ENCODE measurements around the gene YWHAB.

YWHAB gene

GRCh38 chr20:44838521-44838920 lies 47.0 kb upstream of the YWHAB start:
- no peaks in the 10 kb centered on the region for H4K20me1 ChIP-seq (ENCODE audit: insufficient read depth, low read length)
- TF ChIP-seq EZH2 (IDR thresholded peaks at IDR 0.05; ENCODE audit: borderline replicate concordance, low read length), result no peak
- TF ChIP-seq CTCF (IDR thresholded peaks at IDR 0.05; ENCODE audit: low read length), result no peak
- H2AFZ ChIP-seq (ENCODE audit: low read length), result no peak overlapping the region
- H3K4me3 ChIP-seq (ENCODE audit: low read depth, low read length, poor library complexity, severe bottlenecking), result no peak overlapping the region
- H3K4me1 ChIP-seq (ENCODE audit: insufficient read depth, low read length, severe bottlenecking), result no peaks in the 10 kb centered on the region
- no peak overlapping the region for H3K4me2 ChIP-seq (ENCODE audit: low read length)
- H3K79me2 ChIP-seq (ENCODE audit: insufficient read depth, low read length), result no peaks in the 10 kb centered on the region
- H3K9me2 ChIP-seq (ENCODE audit: low read depth, low read length), result no peaks in the 10 kb centered on the region
- H3K9ac ChIP-seq (ENCODE audit: low read length), result no peak overlapping the region
- peaks cover 11% of the 10 kb centered on the region; the same call in 1 of the 2 replicates for H3K27me3 ChIP-seq (ENCODE audit: insufficient read depth, low read length)
- no peak overlapping the region for H3K27ac ChIP-seq (ENCODE audit: low read depth, low read length, poor library complexity, severe bottlenecking)
- H3K36me3 ChIP-seq (ENCODE audit: insufficient read depth, low read length), result no peaks in the 10 kb centered on the region
- no peaks in the 10 kb centered on the region for H3F3A ChIP-seq (ENCODE audit: insufficient read depth, low read length)
- no peaks in the 10 kb centered on the region for H3K9me3 ChIP-seq (ENCODE audit: low read length)

- Histone ChIP-seq H2AFZ (ENCODE audit: low read length) (no peak overlapping the region), H3K4me1 (ENCODE audit: insufficient read depth, low read length, severe bottlenecking) (no peaks in the 10 kb centered on the region), H3K9me3 (ENCODE audit: low read length) (no peaks in the 10 kb centered on the region), H3K9ac (ENCODE audit: low read length) (no peak overlapping the region), H3K4me2 (ENCODE audit: low read length) (no peak overlapping the region), H4K20me1 (ENCODE audit: insufficient read depth, low read length) (no peaks in the 10 kb centered on the region), H3K9me2 (ENCODE audit: low read depth, low read length) (no peaks in the 10 kb centered on the region), H3K27me3 (ENCODE audit: insufficient read depth, low read length) (peaks cover 11% of the 10 kb centered on the region; the same call in 1 of the 2 replicates), H3F3A (ENCODE audit: insufficient read depth, low read length) (no peaks in the 10 kb centered on the region), H3K27ac (ENCODE audit: low read depth, low read length, poor library complexity, severe bottlenecking) (no peak overlapping the region), H3K4me3 (ENCODE audit: low read depth, low read length, poor library complexity, severe bottlenecking) (no peak overlapping the region), H3K36me3 (ENCODE audit: insufficient read depth, low read length) (no peaks in the 10 kb centered on the region), H3K79me2 (ENCODE audit: insufficient read depth, low read length) (no peaks in the 10 kb centered on the region)
- TF ChIP-seq CTCF (IDR thresholded peaks at IDR 0.05; ENCODE audit: low read length), result no peak
- no peak for TF ChIP-seq EZH2 (IDR thresholded peaks at IDR 0.05; ENCODE audit: borderline replicate concordance, low read length)
These were observed 46.0 kb upstream of the YWHAB start for GRCh38 chr20:44839481-44839880.

GRCh38 chr20:44840826-44841225 lies 44.7 kb upstream of the YWHAB start:
- H4K20me1 ChIP-seq (ENCODE audit: insufficient read depth, low read length), result no peaks in the 10 kb centered on the region
- H3K36me3 ChIP-seq (ENCODE audit: insufficient read depth, low read length), result no peaks in the 10 kb centered on the region
- no peak overlapping the region for H2AFZ ChIP-seq (ENCODE audit: low read length)
- H3K27me3 ChIP-seq (ENCODE audit: insufficient read depth, low read length), result peaks cover 4% of the 10 kb centered on the region; the same call in 1 of the 2 replicates
- no peaks in the 10 kb centered on the region for H3K4me1 ChIP-seq (ENCODE audit: insufficient read depth, low read length, severe bottlenecking)
- no peak overlapping the region for H3K9ac ChIP-seq (ENCODE audit: low read length)
- no peaks in the 10 kb centered on the region for H3K9me2 ChIP-seq (ENCODE audit: low read depth, low read length)
- H3K4me3 ChIP-seq (ENCODE audit: low read depth, low read length, poor library complexity, severe bottlenecking), result no peak overlapping the region
- H3F3A ChIP-seq (ENCODE audit: insufficient read depth, low read length), result no peaks in the 10 kb centered on the region
- TF ChIP-seq CTCF (IDR thresholded peaks at IDR 0.05; ENCODE audit: low read length) (no peak), EZH2 (IDR thresholded peaks at IDR 0.05; ENCODE audit: borderline replicate concordance, low read length) (no peak)
- no peak overlapping the region for H3K27ac ChIP-seq (ENCODE audit: low read depth, low read length, poor library complexity, severe bottlenecking)
- H3K4me2 ChIP-seq (ENCODE audit: low read length), result no peak overlapping the region
- no peaks in the 10 kb centered on the region for H3K9me3 ChIP-seq (ENCODE audit: low read length)
- no peaks in the 10 kb centered on the region for H3K79me2 ChIP-seq (ENCODE audit: insufficient read depth, low read length)

Measured in OCI-LY1 (cell line).